ENCODE measurements around the gene LRRK1. TPM values are rescaled to one million over a fixed set of nuclear protein-coding genes. Genes with fewer than 3 reads are reported as not detected.

LRRK1 gene
- total RNA-seq, 2 experiments from 2014 or later: 0.20 to 0.60 TPM

GRCh38 chr15:101060576-101061551 lies 141.7 kb downstream of the LRRK1 start:
- no peak overlapping the region for H3K4me3 Mint-ChIP-seq
- no peak overlapping the region for H3K27ac Mint-ChIP-seq
- no peaks in the 10 kb centered on the region for H3K4me1 Mint-ChIP-seq (ENCODE audit: low read depth)
- no peaks in the 10 kb centered on the region for H3K27me3 Mint-ChIP-seq (ENCODE audit: low read depth)
- H3K36me3 Mint-ChIP-seq (ENCODE audit: low read depth): no peaks in the 10 kb centered on the region
- intact Hi-C loops (cut with micrococcal nuclease): no loop called here
- CTCF ChIA-PET: interaction anchor here (1.3 kb wide), 1 partner anchor 42 kb away, joined by 3 read pairs; no protein-coding TSS in a partner anchor
- DNase-seq: no peak
- no peaks in the 10 kb centered on the region for H3K9me3 Mint-ChIP-seq

- Mint-ChIP-seq H3K27me3 (ENCODE audit: low read depth) (no peaks in the 10 kb centered on the region), H3K4me1 (ENCODE audit: low read depth) (no peaks in the 10 kb centered on the region), H3K36me3 (ENCODE audit: low read depth) (no peaks in the 10 kb centered on the region), H3K27ac (no peak overlapping the region), H3K4me3 (no peak overlapping the region), H3K9me3 (no peaks in the 10 kb centered on the region)
- intact Hi-C loops (cut with micrococcal nuclease): no loop called here
- CTCF ChIA-PET: no interaction called here
- DNase-seq: no peak
These were observed 142.9 kb downstream of the LRRK1 start for GRCh38 chr15:101062063-101062462.

DNA sequence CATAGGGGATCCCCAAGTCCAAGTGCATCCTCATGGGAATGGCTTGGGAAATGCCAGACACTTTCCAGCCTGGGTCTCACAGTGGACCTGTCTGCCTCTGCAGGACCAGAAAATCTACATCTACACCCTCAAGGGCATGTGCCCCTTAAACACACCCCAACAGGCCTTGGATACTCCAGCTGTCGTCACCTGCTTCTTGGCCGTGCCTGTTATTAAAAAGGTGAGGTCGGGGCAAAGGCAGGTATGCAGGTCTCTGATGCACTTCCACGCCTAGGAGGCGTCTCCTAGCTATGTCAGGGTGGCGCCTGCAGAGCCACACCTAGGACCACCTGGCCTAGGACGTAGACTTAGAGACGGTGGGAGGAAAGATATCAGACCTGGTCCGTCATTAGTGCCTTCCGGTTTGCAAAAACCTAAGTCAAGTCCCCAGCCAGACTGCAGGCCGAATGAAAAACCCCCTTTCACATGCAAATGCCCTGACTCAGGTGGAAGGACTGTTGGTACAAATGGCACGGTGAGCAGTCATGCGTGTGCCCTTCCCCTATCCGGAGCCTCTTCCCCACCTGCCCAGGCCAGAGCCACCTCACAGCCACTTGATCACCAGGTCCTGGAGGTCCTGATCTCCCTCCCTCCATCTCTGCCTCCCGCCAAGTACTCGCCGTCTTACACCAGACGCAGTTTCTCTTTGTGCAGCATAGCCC lies 143.5 kb downstream of the LRRK1 start:
- Mint-ChIP-seq H3K9me3 (no peaks in the 10 kb centered on the region), H3K4me1 (ENCODE audit: low read depth) (no peaks in the 10 kb centered on the region), H3K36me3 (ENCODE audit: low read depth) (no peaks in the 10 kb centered on the region), H3K27me3 (ENCODE audit: low read depth) (no peaks in the 10 kb centered on the region), H3K4me3 (no peak overlapping the region), H3K27ac (no peak overlapping the region)
- intact Hi-C loops (cut with micrococcal nuclease): no loop called here
- DNase-seq: no peak
- CTCF ChIA-PET: interaction anchor here (0.5 kb wide), 1 partner anchor 55 kb away, joined by 4 read pairs; no protein-coding TSS in a partner anchor

DNA sequence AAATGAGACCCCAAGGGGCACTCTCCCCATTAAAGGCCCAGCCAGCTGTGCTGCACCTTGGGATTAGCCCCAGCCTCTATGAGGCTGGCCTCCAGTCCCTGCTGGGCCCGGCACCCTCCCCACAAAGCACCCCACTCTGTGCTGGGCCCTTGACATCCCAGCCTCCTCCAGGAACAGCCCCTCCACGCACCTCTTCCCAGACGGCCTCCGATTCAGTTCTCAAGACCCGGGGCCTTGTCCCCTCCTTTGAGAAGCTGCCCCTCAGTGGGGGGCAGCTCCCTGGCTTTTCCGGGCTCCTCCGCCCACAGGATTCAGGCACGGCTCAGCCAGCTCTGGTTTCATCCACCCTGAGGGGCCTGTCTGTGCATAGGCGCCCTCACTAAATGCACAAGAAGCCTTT lies 144.1 kb downstream of the LRRK1 start:
- no peak overlapping the region for H3K27ac Mint-ChIP-seq
- H3K36me3 Mint-ChIP-seq (ENCODE audit: low read depth): no peaks in the 10 kb centered on the region
- no peak overlapping the region for H3K4me3 Mint-ChIP-seq
- H3K27me3 Mint-ChIP-seq (ENCODE audit: low read depth): no peaks in the 10 kb centered on the region
- no peaks in the 10 kb centered on the region for H3K9me3 Mint-ChIP-seq
- no peak for DNase-seq
- CTCF ChIA-PET: interaction anchor here (0.5 kb wide), 1 partner anchor 56 kb away, joined by 4 read pairs; no protein-coding TSS in a partner anchor
- intact Hi-C loops (cut with micrococcal nuclease): no loop called here
- H3K4me1 Mint-ChIP-seq (ENCODE audit: low read depth): no peaks in the 10 kb centered on the region

DNA sequence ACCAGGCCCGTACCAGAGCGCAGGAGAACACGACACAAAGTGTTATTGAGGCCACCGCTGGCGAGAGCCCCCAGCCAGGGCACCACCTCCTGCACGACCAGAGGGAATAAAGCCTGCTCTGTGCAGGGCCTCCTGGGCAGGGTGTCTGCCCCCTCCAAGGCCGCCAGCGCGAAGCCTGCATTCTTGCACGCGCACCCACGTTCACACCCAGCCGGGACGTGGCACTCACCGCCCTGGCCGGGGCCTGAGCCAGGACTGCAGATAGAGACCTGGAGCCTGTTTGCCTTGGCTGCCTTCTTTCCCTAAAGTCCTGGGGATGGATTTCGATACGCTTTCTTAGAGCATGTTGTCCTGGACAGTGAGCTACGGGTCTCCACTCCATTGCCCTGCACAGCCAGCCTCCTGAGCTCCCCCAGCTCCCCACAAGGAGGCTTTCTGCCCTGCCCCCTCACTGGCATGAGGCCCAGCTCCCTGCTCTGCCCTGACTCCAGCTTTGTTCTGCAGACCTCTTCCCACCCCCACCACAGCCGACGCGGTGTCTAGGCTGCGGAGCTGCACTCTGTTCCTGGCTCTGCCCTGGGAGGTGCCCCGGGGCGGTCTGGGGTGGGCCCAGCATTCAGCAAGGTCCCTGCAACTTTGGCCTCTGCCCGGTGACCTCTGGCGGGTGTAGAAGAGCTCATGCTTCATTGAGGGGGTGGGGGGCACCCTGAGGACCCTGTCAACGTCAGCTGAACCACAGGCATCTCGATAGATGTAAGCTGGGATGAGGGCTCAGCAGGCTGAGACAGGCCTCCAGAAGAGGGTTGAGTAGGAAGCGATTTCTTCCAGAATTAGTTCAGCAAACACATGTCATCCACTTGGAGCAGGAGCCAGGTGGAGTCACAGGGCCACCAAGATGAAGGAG lies 145.0 kb downstream of the LRRK1 start:
- no peaks in the 10 kb centered on the region for H3K4me1 Mint-ChIP-seq (ENCODE audit: low read depth)
- CTCF ChIA-PET: interaction anchor here (0.5 to 1.3 kb wide), 4 partner anchors 45 to 141 kb away, joined by 3 read pairs; no protein-coding TSS in a partner anchor

DNA sequence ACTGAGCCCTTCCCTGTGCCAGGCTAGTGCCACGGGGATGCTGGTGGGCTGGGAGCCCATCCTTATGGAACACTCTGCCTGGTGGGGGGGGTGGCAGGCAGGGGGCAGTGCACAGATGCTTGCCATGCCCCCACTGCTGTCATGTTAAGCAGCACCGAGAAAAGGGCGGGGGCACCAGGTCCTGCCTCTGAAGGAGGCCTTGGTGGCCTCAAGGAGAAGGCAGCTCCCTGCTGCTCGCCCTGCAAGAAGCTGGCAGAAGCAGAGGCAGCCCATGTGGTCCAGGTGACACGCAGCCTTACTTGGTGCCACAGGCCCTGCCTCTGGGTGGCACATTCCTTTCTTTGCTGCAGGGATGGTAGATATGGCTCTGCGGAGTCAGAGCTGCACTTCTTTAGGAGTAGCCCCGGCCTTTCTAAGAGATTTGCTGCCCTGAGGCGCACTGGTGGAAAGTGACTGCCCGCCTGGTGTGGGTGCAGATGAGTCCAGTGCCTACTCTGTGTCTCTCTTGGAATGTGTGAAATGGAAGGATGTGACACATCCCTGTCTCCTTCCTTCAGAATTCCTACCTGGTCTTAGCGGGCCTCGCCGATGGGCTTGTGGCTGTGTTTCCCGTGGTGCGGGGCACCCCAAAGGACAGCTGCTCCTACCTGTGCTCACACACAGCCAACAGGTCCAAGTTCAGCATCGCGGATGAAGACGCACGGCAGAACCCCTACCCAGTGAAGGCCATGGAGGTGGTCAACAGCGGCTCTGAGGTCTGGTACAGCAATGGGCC lies 145.8 kb downstream of the LRRK1 start:
- intact Hi-C loops (cut with micrococcal nuclease): no loop called here
- Mint-ChIP-seq H3K27ac (no peak overlapping the region), H3K27me3 (ENCODE audit: low read depth) (no peaks in the 10 kb centered on the region), H3K9me3 (no peaks in the 10 kb centered on the region), H3K4me1 (ENCODE audit: low read depth) (no peaks in the 10 kb centered on the region), H3K36me3 (ENCODE audit: low read depth) (no peaks in the 10 kb centered on the region), H3K4me3 (no peak overlapping the region)
- DNase-seq: no peak
- CTCF ChIA-PET: interaction anchor here (0.6 to 1.3 kb wide), 4 partner anchors 46 to 140 kb away, joined by 3 read pairs; no protein-coding TSS in a partner anchor

More for the DNA sequence above, 145.0 kb downstream of the LRRK1 start:
- Mint-ChIP-seq H3K9me3 (no peaks in the 10 kb centered on the region), H3K36me3 (ENCODE audit: low read depth) (no peaks in the 10 kb centered on the region), H3K27me3 (ENCODE audit: low read depth) (no peaks in the 10 kb centered on the region), H3K4me3 (no peak overlapping the region), H3K27ac (no peak overlapping the region)
- intact Hi-C loops (cut with micrococcal nuclease): no loop called here
- DNase-seq: no peak

GRCh38 chr15:101065570-101066221 lies 146.5 kb downstream of the LRRK1 start:
- no peak overlapping the region for H3K27ac Mint-ChIP-seq
- no peaks in the 10 kb centered on the region for H3K27me3 Mint-ChIP-seq (ENCODE audit: low read depth)
- H3K36me3 Mint-ChIP-seq (ENCODE audit: low read depth): no peaks in the 10 kb centered on the region
- no peaks in the 10 kb centered on the region for H3K9me3 Mint-ChIP-seq
- intact Hi-C loops (cut with micrococcal nuclease): no loop called here
- peaks cover 5% of the 10 kb centered on the region for H3K4me1 Mint-ChIP-seq (ENCODE audit: low read depth)
- DNase-seq: no peak
- no peak overlapping the region for H3K4me3 Mint-ChIP-seq
- CTCF ChIA-PET: interaction anchor here (1.1 kb wide), 2 partner anchors 47 to 50 kb away, joined by 3 read pairs; no protein-coding TSS in a partner anchor

DNA sequence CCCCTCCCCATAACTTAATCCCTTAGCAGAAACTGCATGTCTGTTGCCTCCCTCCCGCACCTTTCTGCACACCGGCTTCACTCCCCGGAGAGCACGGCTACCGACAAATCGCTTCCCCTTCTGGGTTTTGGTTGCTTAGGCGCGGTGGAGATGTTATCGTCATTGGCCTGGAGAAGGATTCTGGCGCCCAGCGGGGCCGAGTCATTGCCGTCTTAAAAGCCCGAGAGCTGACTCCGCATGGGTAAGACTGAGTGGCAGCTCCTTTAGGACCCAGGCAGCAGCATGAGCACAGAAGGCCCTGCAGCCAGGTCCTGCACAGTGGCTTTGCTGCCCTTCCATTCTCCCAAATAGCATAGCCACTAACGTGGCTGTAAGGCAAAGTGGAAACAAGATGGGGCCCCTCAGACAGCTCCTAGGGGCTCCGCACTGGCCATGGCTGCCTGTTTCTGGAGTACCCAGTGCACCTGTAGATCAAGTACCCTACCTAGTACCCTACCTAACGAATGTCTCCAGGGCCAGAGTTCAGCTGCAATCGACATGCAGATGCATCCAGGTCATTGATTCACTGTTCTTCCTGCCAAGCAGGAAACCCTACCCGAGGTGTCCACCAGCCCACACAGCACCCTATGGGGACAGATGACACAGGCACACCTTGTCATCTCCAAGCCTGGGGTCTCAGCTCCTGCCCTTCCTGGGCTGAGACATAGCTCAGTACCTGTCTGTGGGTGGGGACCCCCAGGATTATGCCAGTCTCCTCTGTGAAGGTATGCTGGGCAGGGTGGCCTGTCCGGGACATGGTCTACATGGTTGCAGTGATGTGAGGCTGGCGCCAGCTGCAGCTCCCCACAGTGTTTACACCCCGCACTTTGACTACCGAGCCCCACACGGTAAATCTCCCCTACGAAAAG lies 147.6 kb downstream of the LRRK1 start:
- Mint-ChIP-seq H3K4me1 (ENCODE audit: low read depth) (peaks cover 11% of the 10 kb centered on the region), H3K27me3 (ENCODE audit: low read depth) (no peaks in the 10 kb centered on the region), H3K4me3 (no peak overlapping the region), H3K27ac (no peak overlapping the region), H3K9me3 (no peaks in the 10 kb centered on the region), H3K36me3 (ENCODE audit: low read depth) (no peaks in the 10 kb centered on the region)
- no peak for DNase-seq
- CTCF ChIA-PET: interaction anchor here (1.1 kb wide), 3 partner anchors 51 to 191 kb away, joined by 3 read pairs; no protein-coding TSS in a partner anchor
- intact Hi-C loops (cut with micrococcal nuclease): no loop called here

DNA sequence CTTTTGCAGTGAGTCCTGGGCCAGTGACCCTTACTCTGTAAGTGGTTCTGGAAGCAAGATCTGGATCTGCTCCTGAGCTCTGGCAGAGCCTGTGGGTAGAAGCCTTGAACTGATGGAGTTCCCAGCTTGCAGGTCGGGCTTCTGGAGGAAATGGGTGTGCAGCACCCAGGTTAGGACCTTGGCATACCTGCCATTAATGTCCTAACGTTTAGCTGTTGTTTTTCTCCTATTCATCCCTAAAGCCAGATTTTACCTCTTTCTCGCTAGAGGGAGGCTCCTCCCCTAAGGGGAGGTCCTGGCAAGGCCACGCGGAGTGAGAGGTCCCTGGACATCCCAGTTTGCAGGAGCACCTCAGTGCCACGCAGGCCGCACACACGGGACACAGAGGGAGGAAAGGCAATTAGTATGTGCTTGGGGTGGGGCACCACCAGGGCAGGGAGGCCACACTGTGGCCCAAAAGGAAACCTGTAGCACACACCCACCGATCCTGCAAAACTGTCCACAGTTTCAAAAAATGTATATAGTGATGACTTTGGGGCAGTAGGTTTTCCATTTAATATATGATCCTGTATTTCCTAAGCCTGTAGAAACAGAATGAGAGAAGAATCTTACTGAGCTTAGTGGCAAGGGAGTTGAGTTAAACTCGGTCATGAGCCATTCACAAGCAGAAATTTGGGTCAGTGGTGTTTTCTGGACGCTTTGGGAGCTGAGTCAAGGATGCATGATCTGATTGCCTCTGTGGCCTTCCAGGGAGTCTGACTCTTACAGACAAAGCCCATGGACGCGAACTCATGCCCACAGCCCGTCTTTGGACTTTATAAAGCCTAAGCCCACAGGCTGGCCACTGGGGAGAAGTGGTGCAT lies 148.7 kb downstream of the LRRK1 start:
- Mint-ChIP-seq H3K4me3 (no peak overlapping the region), H3K27me3 (ENCODE audit: low read depth) (no peaks in the 10 kb centered on the region), H3K27ac (no peak overlapping the region), H3K4me1 (ENCODE audit: low read depth) (peaks cover 11% of the 10 kb centered on the region), H3K36me3 (ENCODE audit: low read depth) (no peaks in the 10 kb centered on the region), H3K9me3 (no peaks in the 10 kb centered on the region)
- no peak for DNase-seq
- CTCF ChIA-PET: interaction anchor here (0.6 to 1.1 kb wide), 4 partner anchors 16 to 190 kb away, joined by 3 read pairs; no protein-coding TSS in a partner anchor
- intact Hi-C loops (cut with micrococcal nuclease): no loop called here
